HCT116 (cell line): ENCODE measurements around the gene RHBDF1. TPM values are rescaled to one million over a fixed set of nuclear protein-coding genes. Genes with fewer than 3 reads are reported as not detected.

Source experiments
- ATAC-seq: fragments of 200-7000 bp; cut with Tn5 transposase; 2 replicates; pipeline ENCODE4 v1.9.1; 2020; ENCODE audit warnings: mild to moderate bottlenecking, moderate library complexity
- BruUV-seq: library from RNA; stranded (reverse); fragments of 400-500 nt; replicated peaks from 2 replicates; lab custom pipeline; 2021; lab: Mats Ljungman, UMichigan
- CTCF ChIA-PET: fragments of 300-600 bp; sonication (Branson Sonifier 250); formaldehyde crosslinking; loops from one replicate; lab custom pipeline; 2021; ENCODE audit warnings: antibody characterized with exemption; lab: Charles Lee
- POLR2A ChIA-PET: fragments of 300-600, 350-600 bp; sonication (Branson Sonifier 250); formaldehyde crosslinking; loops from one replicate; lab custom pipeline; 2021; ENCODE audit warnings: antibody characterized with exemption; lab: Charles Lee
- RAD21 ChIA-PET, 2 experiments: fragments of 300-600 bp; sonication (Branson Sonifier 250); formaldehyde crosslinking; loops; one replicate each; lab custom pipeline; 2023; ENCODE audit warnings: low total read pairs in 2 of 2; ENCODE audit not compliant: uncharacterized antibody in 2 of 2, unreplicated experiment in 2 of 2, low non-redundant PET in 1 of 2; lab: Charles Lee
- DNase-seq: peaks from one replicate; pipeline ENCODE4 v3.0.0-alpha.2; 2010; ENCODE audit warnings: low read depth, low spot score
- H2AFZ ChIP-seq: fragments of 200-600 bp; shearing (Covaris generic), sonication (generic); 2 replicates; pipeline ENCODE4 v1.6.1; 2017; ENCODE audit warnings: low read depth, mixed run types, mixed read lengths, antibody characterized with exemption, low read length; ENCODE audit not compliant: poor library complexity, severe bottlenecking
- H3K27ac ChIP-seq: 2 replicates; pipeline ENCODE4 v1.5.1; 2012; ENCODE audit warnings: low read depth, low read length
- H3K27me3 ChIP-seq: fragments of 200-600 bp; sonication (generic); 2 replicates; pipeline ENCODE4 v1.6.1; 2016; ENCODE audit warnings: mixed run types, low read length, mixed read lengths; ENCODE audit not compliant: insufficient read depth
- H3K36me3 ChIP-seq, 2 experiments: fragments of 200-500 bp in 1 of 2; fragments of 200-600 bp in 1 of 2; sonication (Bioruptor generic) in 1 of 2; sonication (generic) in 1 of 2; 2 replicates each; pipeline versions ENCODE4 v1.5.1 to v1.6.1; 2014 to 2016; ENCODE audit warnings: low read length in 2 of 2, inconsistent platforms in 1 of 2, mixed read lengths in 1 of 2, mixed run types in 1 of 2; ENCODE audit not compliant: insufficient read depth in 2 of 2, control insufficient read depth in 1 of 2
- H3K4me1 ChIP-seq, 2 experiments: fragments of 200-600 bp in 1 of 2; sonication (generic) in 1 of 2; 2 replicates each; pipeline versions ENCODE4 v1.5.1 to v1.6.1; 2012 to 2017; ENCODE audit warnings: low read length in 2 of 2, inconsistent platforms in 1 of 2, mild to moderate bottlenecking in 1 of 2, mixed read lengths in 1 of 2, mixed run types in 1 of 2, moderate library complexity in 1 of 2; ENCODE audit not compliant: insufficient read depth in 2 of 2, control insufficient read depth in 1 of 2
- H3K4me2 ChIP-seq: fragments of 200-600 bp; sonication (generic); 2 replicates; pipeline ENCODE4 v1.6.1; 2017; ENCODE audit warnings: mixed run types, low read length, mixed read lengths
- H3K4me3 ChIP-seq, 2 experiments: fragments of 200-600 bp in 1 of 2; sonication (generic) in 1 of 2; replicated peaks in 1 of 2; 2 replicates each; pipeline ENCODE4 v1.5.1; 2011 to 2016; ENCODE audit warnings: low read length in 2 of 2, control low read depth in 1 of 2, low read depth in 1 of 2, mild to moderate bottlenecking in 1 of 2, mixed read lengths in 1 of 2, mixed run types in 1 of 2
- H3K79me2 ChIP-seq: fragments of 200-600 bp; sonication (generic); 2 replicates; pipeline ENCODE4 v1.6.1; 2017; ENCODE audit warnings: mild to moderate bottlenecking, mixed run types, low read length, moderate library complexity, mixed read lengths; ENCODE audit not compliant: insufficient read depth
- H3K9ac ChIP-seq: fragments of 200-600 bp; sonication (generic); 2 replicates; pipeline ENCODE4 v1.6.1; 2016; ENCODE audit warnings: low read length, mixed read lengths
- H3K9me2 ChIP-seq: fragments of 200-600 bp; sonication (generic), shearing (Covaris generic); 2 replicates; pipeline ENCODE4 v1.6.1; 2017; ENCODE audit warnings: mixed run types, mild to moderate bottlenecking, moderate library complexity; ENCODE audit not compliant: insufficient read depth
- H3K9me3 ChIP-seq, 2 experiments: fragments of 200-500 bp in 1 of 2; fragments of 200-600 bp in 1 of 2; sonication (Bioruptor generic) in 1 of 2; sonication (generic) in 1 of 2; 2 replicates each; pipeline ENCODE4 v1.6.1; 2014 to 2017; ENCODE audit warnings: low read length in 2 of 2, mixed read lengths in 2 of 2, inconsistent platforms in 1 of 2, low read depth in 1 of 2, mild to moderate bottlenecking in 1 of 2, mixed run types in 1 of 2, moderate library complexity in 1 of 2; ENCODE audit not compliant: control insufficient read depth in 1 of 2, insufficient read depth in 1 of 2
- H4K20me1 ChIP-seq: fragments of 200-600 bp; sonication (generic), shearing (Covaris generic); 2 replicates; pipeline ENCODE4 v1.6.1; 2017; ENCODE audit warnings: mixed run types, mild to moderate bottlenecking, moderate library complexity; ENCODE audit not compliant: insufficient read depth
- EGR1 ChIP-seq: IDR thresholded peaks from 2 replicates; pipeline ENCODE4 v1.6.1; 2012; ENCODE audit warnings: low read depth
- JUND ChIP-seq: IDR thresholded peaks from 2 replicates; pipeline ENCODE4 v1.6.1; 2012
- POLR2AphosphoS5 ChIP-seq: IDR thresholded peaks from 2 replicates; pipeline ENCODE4 v1.6.1; 2011; ENCODE audit warnings: mild to moderate bottlenecking, low read depth, low read length, moderate library complexity
- RAD21 ChIP-seq: IDR thresholded peaks from 2 replicates; pipeline ENCODE4 v1.6.1; 2012; ENCODE audit warnings: low read depth, mild to moderate bottlenecking
- REST ChIP-seq: IDR thresholded peaks from 2 replicates; pipeline ENCODE4 v1.6.1; 2012; ENCODE audit warnings: low read depth
- SIN3A ChIP-seq: IDR thresholded peaks from 2 replicates; pipeline ENCODE4 v1.6.1; 2012; ENCODE audit warnings: low read depth
- intact Hi-C: fragments of 100-400 bp; cut with micrococcal nuclease; formaldehyde crosslinking; loops from 2 replicates; pipeline ENCODE4 v1.10.0; 2022
- total RNA-seq: library from RNA; stranded (reverse); gene quantifications from one replicate; pipeline ENCODE4 v1.2.1, GENCODE V29; 2021; ENCODE audit not compliant: unreplicated experiment

RHBDF1 gene
- total RNA-seq, 1 experiment from 2014 or later, result 19.8 TPM

GRCh38 chr16:58491-59439, 13.7 kb downstream of the RHBDF1 start:
- Histone ChIP-seq H3K4me1 (no peaks in the 10 kb centered on the region), H3K79me2 (peaks cover 6% of the 10 kb centered on the region; the same call in 1 of the 2 replicates), H3K27me3 (no peaks in the 10 kb centered on the region), H3K9me3 (no peaks in the 10 kb centered on the region), H3K4me3 (no peak overlapping the region), H3K36me3 (no peaks in the 10 kb centered on the region; a peak in 1 of 4 replicates), H3K27ac (no peak overlapping the region), H3K9me2 (no peaks in the 10 kb centered on the region), H4K20me1 (no peaks in the 10 kb centered on the region), H3K9ac (no peak overlapping the region), H3K4me2 (no peak overlapping the region), H2AFZ (no peak overlapping the region)
- no peak for ATAC-seq
- intact Hi-C loops, result no loop called here
- ChIA-PET CTCF (no interaction called here), RAD21 (no interaction called here), POLR2A (no interaction called here)
- DNase-seq, result no peak
- no TSS peak for BruUV-seq
- TF ChIP-seq EGR1 (no peak), REST (no peak), RAD21 (no peak), POLR2AphosphoS5 (no peak), SIN3A (no peak), JUND (no peak)
